Adrenal gland (tissue), 12 donors: ENCODE results near the gene MISP3. TPM values are rescaled to one million over a fixed set of nuclear protein-coding genes. Genes with fewer than 3 reads are reported as not detected.

Experiments used
- DNase-seq, 7 donors: peaks; one replicate each; pipeline ENCODE4 v3.0.0-alpha.2; 2019 to 2020
- H3K27ac ChIP-seq, 5 donors: fragments of 200-600 bp; sonication (generic) in 4 of 5; 1 replicate in 3 of 5; 2 replicates in 2 of 5; pipeline versions ENCODE4 v1.5.1 to v1.8.0; 2016 to 2020; ENCODE audit warnings: mild to moderate bottlenecking in 1 of 5
- H3K27me3 ChIP-seq: fragments of 200-600 bp; 2 replicates; pipeline ENCODE4 v1.8.0; 2021
- H3K36me3 ChIP-seq, 2 donors: fragments of 200-600 bp; replicated peaks in 1 of 2; 1 replicate in 1 of 2; 2 replicates in 1 of 2; pipeline versions ENCODE4 v1.5.1 to v1.8.0; 2018 to 2022
- H3K4me1 ChIP-seq, 2 donors: fragments of 200-600 bp; replicated peaks in 1 of 2; 1 replicate in 1 of 2; 2 replicates in 1 of 2; pipeline versions ENCODE4 v1.5.1 to v1.8.0; 2018 to 2021
- H3K4me3 ChIP-seq, 4 donors: fragments of 200-600 bp; sonication (generic) in 3 of 4; one replicate each; pipeline ENCODE4 v1.5.1; 2016 to 2018
- H3K9me3 ChIP-seq, 3 donors: fragments of 200-600 bp; sonication (generic) in 1 of 3; replicated peaks in 1 of 3; 1 replicate in 2 of 3; 2 replicates in 1 of 3; pipeline versions ENCODE4 v1.5.1 to v1.8.0; 2016 to 2021
- POLR2A ChIP-seq, 2 donors: fragments of 450-650 bp; IDR thresholded peaks; one replicate each; pipeline ENCODE4 v1.6.1; 2017; ENCODE audit warnings: antibody characterized with exemption in 2 of 2, mild to moderate bottlenecking in 2 of 2, moderate library complexity in 1 of 2
- WGBS, 4 donors: extraction: QIAGEN DNeasy Blood & Tissue Kit in 2 of 4; methylation state at CpG; one replicate each; pipeline versions ENCODE4 v1.1.5 to v1.1.7; 2013 to 2017; 5-methylcytosine and 5-hydroxymethylcytosine counted together
- intact Hi-C, 2 donors: fragments of 100-400 bp; cut with DNase I; formaldehyde crosslinking; loops; one replicate each; pipeline versions ENCODE4 v1.14.1 to v1.15.0; 2022 to 2023
- polyA plus RNA-seq, 3 donors: library from polyadenylated mRNA; stranded (reverse); fragments of 200-250 nt in 2 of 3; fragments of 350-450 nt in 1 of 3; fragmentation: Illumina TruSeq in 1 of 3; extraction: RNeasy Lipid Tissue Mini Kit (QIAGEN cat#74804) in 1 of 3; gene quantifications; one replicate each; pipeline ENCODE4 v1.2.3, GENCODE V29; 2013 to 2014
- total RNA-seq, 9 donors: library from RNA; depleted of rRNA in 4 of 9; stranded (reverse); fragments of >200 nt in 4 of 9; fragments of 120-200 nt in 1 of 9; fragmentation: NEBNext Ultra II Directional in 1 of 9; extraction: Animal tissue kit (Norgen Biotek cat#: 25700) in 1 of 9; gene quantifications; one replicate each; pipeline versions ENCODE4 v1.1.0 to v1.2.4, GENCODE V29; 2013 to 2023
- TF ChIP-seq, protein P1 (sequence below), 6 experiments: fragments of 450-650 bp in 4 of 6; fragments of 200-600 bp in 2 of 6; sonication (generic) in 1 of 6; IDR thresholded peaks; 1 replicate in 5 of 6; 2 replicates in 1 of 6; pipeline versions ENCODE4 v1.5.1 to v1.8.0; 2016 to 2021; ENCODE audit warnings: antibody characterized with exemption in 6 of 6, mild to moderate bottlenecking in 2 of 6, moderate library complexity in 1 of 6
- donor health status: healthy with polysubstance abuse.
- donor health status: Bipolar disorder and iron deficiency.
- donor health status: DM: yes; HTN: yes; CAD: no.
- donor health status: DM: no; HTN: no; CAD: no.
- donor health status: DM: no; HTN: no; CAD: no.
- donor health status: DM: yes; HTN: yes; CAD: no.

Gene MISP3
- total and polyA plus RNA-seq, 12 donors, result 0.78 to 87.9 (median 3.2) TPM

DNA sequence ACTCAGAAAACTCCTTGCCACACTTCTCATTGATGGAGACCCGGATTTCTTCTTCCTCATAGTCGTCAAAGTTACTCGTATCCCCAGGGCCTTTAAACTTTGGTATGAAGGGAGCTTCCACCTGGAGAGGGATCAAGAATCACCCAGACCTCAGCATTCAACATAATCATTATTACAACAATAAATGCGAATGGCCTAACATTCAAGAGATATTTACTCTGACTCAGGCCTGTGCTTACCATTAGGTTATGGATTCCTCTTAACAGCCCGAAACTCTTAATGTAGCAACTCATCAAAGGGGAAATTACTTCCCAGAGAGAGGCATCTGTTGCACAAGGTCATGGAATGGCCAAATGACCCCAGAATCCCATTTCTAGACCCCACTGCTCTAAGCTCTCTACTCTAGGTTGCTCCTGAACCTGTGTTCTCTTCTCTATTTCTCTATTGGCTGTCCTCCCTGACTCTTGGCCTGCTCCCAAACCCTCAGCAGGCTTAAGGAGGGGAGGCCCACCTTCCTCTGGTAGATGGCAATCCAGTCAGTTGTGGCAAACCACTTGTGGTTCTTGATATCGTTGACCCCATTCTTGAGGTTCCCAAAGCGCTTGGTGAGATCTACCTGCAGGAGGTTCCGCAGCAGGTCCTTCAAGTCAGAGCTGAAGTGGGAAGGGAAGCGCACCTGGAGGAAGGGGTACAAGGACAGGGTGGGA is 20.7 kb downstream of the MISP3 start:
- 93 to 96% (median 95%) methylated on average over 7 to 9 of the region's 9 CpGs for WGBS, 4 donors
- DNase-seq, result no peak
- TF ChIP-seq, protein P1, sequence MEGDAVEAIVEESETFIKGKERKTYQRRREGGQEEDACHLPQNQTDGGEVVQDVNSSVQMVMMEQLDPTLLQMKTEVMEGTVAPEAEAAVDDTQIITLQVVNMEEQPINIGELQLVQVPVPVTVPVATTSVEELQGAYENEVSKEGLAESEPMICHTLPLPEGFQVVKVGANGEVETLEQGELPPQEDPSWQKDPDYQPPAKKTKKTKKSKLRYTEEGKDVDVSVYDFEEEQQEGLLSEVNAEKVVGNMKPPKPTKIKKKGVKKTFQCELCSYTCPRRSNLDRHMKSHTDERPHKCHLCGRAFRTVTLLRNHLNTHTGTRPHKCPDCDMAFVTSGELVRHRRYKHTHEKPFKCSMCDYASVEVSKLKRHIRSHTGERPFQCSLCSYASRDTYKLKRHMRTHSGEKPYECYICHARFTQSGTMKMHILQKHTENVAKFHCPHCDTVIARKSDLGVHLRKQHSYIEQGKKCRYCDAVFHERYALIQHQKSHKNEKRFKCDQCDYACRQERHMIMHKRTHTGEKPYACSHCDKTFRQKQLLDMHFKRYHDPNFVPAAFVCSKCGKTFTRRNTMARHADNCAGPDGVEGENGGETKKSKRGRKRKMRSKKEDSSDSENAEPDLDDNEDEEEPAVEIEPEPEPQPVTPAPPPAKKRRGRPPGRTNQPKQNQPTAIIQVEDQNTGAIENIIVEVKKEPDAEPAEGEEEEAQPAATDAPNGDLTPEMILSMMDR (IDR thresholded peaks at IDR 0.05), result no peak
- TF ChIP-seq POLR2A (IDR thresholded peaks at IDR 0.05), result no peak
- H3K4me3 ChIP-seq, result no peak overlapping the region
- no peak overlapping the region for H3K27ac ChIP-seq
- no peaks in the 10 kb centered on the region for H3K27me3 ChIP-seq
- peaks cover 0 to 21% of the 10 kb centered on the region in 2 donors for H3K4me1 ChIP-seq
- peaks cover 0 to 5% (median 0%) of the 10 kb centered on the region in 3 donors for H3K9me3 ChIP-seq
- H3K36me3 ChIP-seq, result peaks cover 0 to 30% of the 10 kb centered on the region in 2 donors
- intact Hi-C loops, result no loop called here

DNA sequence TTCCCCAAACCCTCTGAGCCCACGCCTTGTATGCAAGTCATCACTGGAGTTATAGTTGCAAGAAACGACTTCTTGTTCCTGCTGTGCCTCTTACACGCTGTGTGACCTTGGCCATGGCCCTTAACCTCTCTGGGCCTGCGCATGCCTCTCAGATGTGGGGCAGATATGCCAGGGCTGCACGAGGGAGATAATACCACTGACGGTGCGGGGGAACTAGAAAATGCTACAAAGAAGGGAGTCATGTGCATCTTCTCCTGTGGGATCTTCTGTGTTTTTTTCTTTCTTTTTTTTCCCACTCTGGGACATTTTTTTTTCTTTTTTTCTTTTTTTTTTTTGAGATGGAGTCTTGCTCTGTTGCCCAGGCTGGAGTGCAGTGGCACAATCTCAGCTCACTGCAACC is 22.3 kb downstream of the MISP3 start:
- WGBS, 4 donors, result 37 to 46% (median 43%) methylated on average over 7 of the region's 7 CpGs
- Histone ChIP-seq H3K27ac (peak overlapping the region in 3 of 5 donors; percentile 31 to 64 (median 63)), H3K4me1 (peaks cover 0 to 16% of the 10 kb centered on the region in 2 donors), H3K36me3 (peaks cover 0 to 39% of the 10 kb centered on the region in 2 donors), H3K9me3 (peaks cover 0 to 5% (median 0%) of the 10 kb centered on the region in 3 donors), H3K27me3 (no peaks in the 10 kb centered on the region), H3K4me3 (no peak overlapping the region)
- intact Hi-C loops, result no loop called here
- peak; percentile 54 to 87 (median 82) for DNase-seq
- TF ChIP-seq, protein P1 (IDR thresholded peaks at IDR 0.05), result no peak
- no peak for TF ChIP-seq POLR2A (IDR thresholded peaks at IDR 0.05)

DNA sequence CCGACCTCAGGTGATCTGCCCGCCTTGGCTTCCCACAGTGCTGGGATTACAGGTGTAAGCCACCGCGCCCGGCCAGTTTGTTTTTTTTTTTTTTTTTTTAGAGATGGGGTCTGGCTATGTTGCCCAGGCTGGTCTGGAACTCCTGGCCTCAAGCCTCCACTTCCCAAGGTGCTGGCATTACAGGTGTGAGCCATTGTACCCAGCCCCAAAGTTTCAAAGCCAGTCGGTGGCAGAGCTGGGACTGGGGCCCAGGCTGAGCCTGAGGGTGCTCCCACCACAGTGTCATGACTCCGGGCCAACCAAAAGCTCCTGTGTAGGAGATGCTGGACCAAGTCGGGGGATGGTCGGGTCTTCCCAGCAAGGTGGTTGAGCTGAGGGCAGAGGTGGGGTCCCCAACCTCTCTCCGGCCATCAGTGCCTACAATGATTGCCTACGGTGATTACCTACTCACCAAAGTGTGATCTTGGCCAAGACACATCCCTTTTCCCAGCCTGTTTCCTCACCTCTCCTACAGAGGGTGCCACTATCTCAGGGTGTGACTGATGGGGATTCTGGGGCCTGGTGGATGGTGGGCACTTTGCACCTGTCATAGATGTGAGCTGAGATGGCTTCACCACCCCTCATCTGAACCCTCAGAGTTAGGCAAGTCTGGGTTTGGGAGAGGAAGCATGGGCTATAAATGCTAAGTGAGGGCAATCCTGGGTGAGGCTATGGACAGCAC is 23.8 kb downstream of the MISP3 start:
- 92 to 97% (median 94%) methylated on average over 6 to 11 of the region's 11 CpGs for WGBS, 4 donors
- Histone ChIP-seq H3K9me3 (peaks cover 0 to 5% (median 0%) of the 10 kb centered on the region in 3 donors), H3K36me3 (peaks cover 0 to 55% of the 10 kb centered on the region in 2 donors), H3K4me1 (peaks cover 0 to 14% of the 10 kb centered on the region in 2 donors), H3K4me3 (no peak overlapping the region), H3K27ac (no peak overlapping the region), H3K27me3 (no peaks in the 10 kb centered on the region)
- no peak for TF ChIP-seq POLR2A (IDR thresholded peaks at IDR 0.05)
- TF ChIP-seq, protein P1 (IDR thresholded peaks at IDR 0.05), result no peak
- intact Hi-C loops, result no loop called here
- peak in 1 of 7 donors; percentile 31 for DNase-seq

DNA sequence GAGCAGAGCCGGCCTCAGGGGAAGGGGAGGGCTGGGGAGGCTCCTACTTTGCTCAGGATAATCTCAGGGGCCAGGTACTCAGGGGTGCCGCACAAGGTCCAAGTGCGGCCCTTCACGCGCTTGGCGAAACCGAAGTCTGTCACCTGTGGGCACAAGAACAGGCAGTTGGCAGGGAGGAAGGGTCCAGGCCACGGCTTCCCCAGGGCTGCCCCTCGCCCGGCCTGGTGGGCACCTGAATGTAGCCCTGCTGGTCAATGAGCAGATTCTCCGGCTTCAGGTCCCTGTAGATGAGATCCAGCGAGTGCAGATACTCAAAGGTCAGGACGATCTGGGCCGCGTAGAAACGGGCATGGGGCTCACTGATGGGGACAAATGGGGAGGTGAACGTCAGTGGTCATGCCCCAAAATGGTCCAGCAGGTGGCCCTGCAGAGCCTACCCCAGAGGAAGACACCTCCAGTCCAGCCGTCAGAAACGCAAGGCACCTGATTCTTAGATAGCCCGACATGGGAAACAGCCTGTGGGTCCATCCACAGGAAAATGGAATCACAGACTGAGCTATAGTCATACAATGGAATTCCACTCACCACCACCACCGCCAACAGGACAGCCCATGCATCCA is 25.1 kb downstream of the MISP3 start:
- Histone ChIP-seq H3K36me3 (peaks cover 0 to 67% of the 10 kb centered on the region in 2 donors), H3K27me3 (no peaks in the 10 kb centered on the region), H3K4me3 (no peak overlapping the region), H3K4me1 (peaks cover 7 to 16% of the 10 kb centered on the region in 2 donors), H3K9me3 (peaks cover 0 to 5% (median 0%) of the 10 kb centered on the region in 3 donors), H3K27ac (no peak overlapping the region)
- no peak for DNase-seq
- no peak for TF ChIP-seq POLR2A (IDR thresholded peaks at IDR 0.05)
- TF ChIP-seq, protein P1 (IDR thresholded peaks at IDR 0.05), result peak in 5 of 6 experiments; percentile 21 to 37 (median 29)
- WGBS, 4 donors, result 70 to 89% (median 81%) methylated on average over 12 to 21 of the region's 21 CpGs
- intact Hi-C loops, result no loop called here
